Neural cell (in vitro differentiated cells): ENCODE results near the gene HPRT1. TPM values are rescaled to one million over a fixed set of nuclear protein-coding genes. Genes with fewer than 3 reads are reported as not detected.

Source experiments
- H2AFZ ChIP-seq: fragments of 200-600, 300-800 bp; sonication (generic), shearing (Covaris generic); 2 replicates; pipeline ENCODE4 v1.6.0; 2014; ENCODE audit warnings: low read depth, mild to moderate bottlenecking, antibody characterized with exemption, low read length, moderate library complexity
- H3F3A ChIP-seq: fragments of 200-600 bp; shearing (Covaris generic); 2 replicates; pipeline ENCODE4 v1.6.1; 2016; ENCODE audit warnings: mild to moderate bottlenecking, moderate library complexity, mixed read lengths, antibody characterized with exemption, low read length; ENCODE audit not compliant: insufficient read depth, poor library complexity, severe bottlenecking
- H3K27ac ChIP-seq: fragments of 200-600, 300-800 bp; sonication (generic), shearing (Covaris generic); 2 replicates; pipeline ENCODE4 v1.5.1; 2014; ENCODE audit warnings: mild to moderate bottlenecking, low read length, moderate library complexity
- H3K27me3 ChIP-seq: fragments of 300-800, 200-600 bp; sonication (generic), shearing (Covaris generic); 2 replicates; pipeline ENCODE4 v1.6.0; 2014; ENCODE audit warnings: mild to moderate bottlenecking, low read depth, low read length, moderate library complexity; ENCODE audit not compliant: insufficient read depth
- H3K36me3 ChIP-seq: fragments of 300-800, 200-600 bp; sonication (generic), shearing (Covaris generic); 2 replicates; pipeline ENCODE4 v1.5.1; 2014; ENCODE audit warnings: mild to moderate bottlenecking, antibody characterized with exemption, low read length, moderate library complexity; ENCODE audit not compliant: insufficient read depth
- H3K4me2 ChIP-seq: fragments of 300-800, 200-600 bp; sonication (generic), shearing (Covaris generic); 2 replicates; pipeline ENCODE4 v1.6.0; 2014; ENCODE audit warnings: mild to moderate bottlenecking, low read length
- H3K4me3 ChIP-seq: fragments of 300-800, 200-600 bp; sonication (generic), shearing (Covaris generic); 2 replicates; pipeline ENCODE4 v1.5.1; 2014; ENCODE audit warnings: mild to moderate bottlenecking, low read length, moderate library complexity
- H3K79me2 ChIP-seq: fragments of 200-600 bp; shearing (Covaris generic); replicated peaks from 2 replicates; pipeline ENCODE4 v1.6.0; 2014; ENCODE audit warnings: mild to moderate bottlenecking, low read length, moderate library complexity; ENCODE audit not compliant: insufficient read depth
- H3K9ac ChIP-seq: fragments of 300-800, 200-600 bp; sonication (generic), shearing (Covaris generic); 2 replicates; pipeline ENCODE4 v1.6.1; 2016; ENCODE audit warnings: mild to moderate bottlenecking, low read length, mixed read lengths
- H3K9me2 ChIP-seq: fragments of 200-600 bp; shearing (Covaris generic); 2 replicates; pipeline ENCODE4 v1.6.1; 2016; ENCODE audit warnings: mild to moderate bottlenecking, low read length, mixed read lengths; ENCODE audit not compliant: insufficient read depth
- H3K9me3 ChIP-seq: fragments of 200-600, 300-800 bp; sonication (generic), shearing (Covaris generic); 2 replicates; pipeline ENCODE4 v1.6.1; 2016; ENCODE audit warnings: mild to moderate bottlenecking, mixed run types, low read length, moderate library complexity, mixed read lengths
- H4K20me1 ChIP-seq: fragments of 200-600 bp; shearing (Covaris generic); 2 replicates; pipeline ENCODE4 v1.6.1; 2016; ENCODE audit warnings: mild to moderate bottlenecking, mixed run types; ENCODE audit not compliant: insufficient read depth
- CTCF ChIP-seq: fragments of 450-650 bp; IDR thresholded peaks from 2 replicates; pipeline ENCODE4 v1.5.1; 2014; ENCODE audit warnings: antibody characterized with exemption, mild to moderate bottlenecking, moderate library complexity; ENCODE audit not compliant: poor library complexity, severe bottlenecking
- EP300 ChIP-seq: fragments of 450-650 bp; conservative IDR thresholded peaks from 2 replicates; pipeline ENCODE4 v1.6.1; 2014; ENCODE audit warnings: antibody characterized with exemption, mild to moderate bottlenecking, moderate library complexity; ENCODE audit not compliant: poor library complexity, severe bottlenecking
- EZH2 ChIP-seq: fragments of 200-600, 300-800 bp; shearing (Covaris generic), sonication (generic); IDR thresholded peaks from 2 replicates; pipeline ENCODE4 v1.6.1; 2014; ENCODE audit warnings: antibody characterized with exemption, low read length, borderline replicate concordance, mild to moderate bottlenecking; ENCODE audit not compliant: insufficient read depth, poor library complexity, severe bottlenecking
- MXI1 ChIP-seq: fragments of 450-650 bp; conservative IDR thresholded peaks from 2 replicates; pipeline ENCODE4 v1.6.1; 2014; ENCODE audit warnings: antibody characterized with exemption, mild to moderate bottlenecking; ENCODE audit not compliant: poor library complexity, severe bottlenecking
- POLR2AphosphoS5 ChIP-seq: IDR thresholded peaks from 2 replicates; pipeline ENCODE4 v1.6.1; 2012
- TAF1 ChIP-seq: IDR thresholded peaks from 2 replicates; pipeline ENCODE4 v1.6.1; 2012; ENCODE audit warnings: low read depth
- polyA plus RNA-seq: library from polyadenylated mRNA; depleted of rRNA; stranded (reverse); fragments of >200 nt; gene quantifications from 2 replicates; pipeline ENCODE4 v1.2.3, GENCODE V29; 2014

HPRT1 gene
- polyA plus RNA-seq, 1 donor from 2014 or later, result 10.1 TPM

- Histone ChIP-seq H3K9me2 (no peaks in the 10 kb centered on the region), H4K20me1 (no peaks in the 10 kb centered on the region), H3K4me2 (no peak overlapping the region), H3K27me3 (peaks cover 60% of the 10 kb centered on the region), H3K27ac (no peak overlapping the region), H3K4me3 (no peak overlapping the region), H3K9ac (no peak overlapping the region), H3K79me2 (no peaks in the 10 kb centered on the region), H2AFZ (no peak overlapping the region), H3K36me3 (no peaks in the 10 kb centered on the region), H3K9me3 (no peaks in the 10 kb centered on the region), H3F3A (no peaks in the 10 kb centered on the region)
- TF ChIP-seq EZH2, result no peak
- no peak for TF ChIP-seq CTCF
- TF ChIP-seq TAF1, result no peak
Observed at GRCh38 chrX:134544513-134545151, 84.7 kb downstream of the HPRT1 start.

- no peak for TF ChIP-seq TAF1
- TF ChIP-seq MXI1, result no peak
- TF ChIP-seq EZH2, result no peak
- TF ChIP-seq POLR2AphosphoS5, result no peak
- no peak for TF ChIP-seq CTCF
- Histone ChIP-seq H4K20me1 (no peaks in the 10 kb centered on the region), H3K4me2 (no peak overlapping the region), H3K9me2 (no peaks in the 10 kb centered on the region), H3K4me3 (no peak overlapping the region), H3F3A (no peaks in the 10 kb centered on the region), H3K9ac (no peak overlapping the region), H2AFZ (no peak overlapping the region), H3K36me3 (no peaks in the 10 kb centered on the region), H3K79me2 (no peaks in the 10 kb centered on the region), H3K27ac (no peak overlapping the region), H3K9me3 (no peaks in the 10 kb centered on the region), H3K27me3 (peaks cover 69% of the 10 kb centered on the region)
Observed at GRCh38 chrX:134545510-134545909, 85.5 kb downstream of the HPRT1 start.

- H3K4me2 ChIP-seq, result no peak overlapping the region
- TF ChIP-seq EZH2 (no peak), CTCF (no peak), EP300 (no peak), POLR2AphosphoS5 (no peak)
- H3K9me2 ChIP-seq, result no peaks in the 10 kb centered on the region
- H3K9me3 ChIP-seq, result no peaks in the 10 kb centered on the region
- H3K27me3 ChIP-seq, result peaks cover 76% of the 10 kb centered on the region
- no peak overlapping the region for H3K9ac ChIP-seq
- H3F3A ChIP-seq, result no peaks in the 10 kb centered on the region
- H3K36me3 ChIP-seq, result no peaks in the 10 kb centered on the region
- no peak overlapping the region for H3K4me3 ChIP-seq
- H4K20me1 ChIP-seq, result no peaks in the 10 kb centered on the region
- H2AFZ ChIP-seq, result no peak overlapping the region
- H3K27ac ChIP-seq, result no peak overlapping the region
- H3K79me2 ChIP-seq, result no peaks in the 10 kb centered on the region
Observed at GRCh38 chrX:134546187-134546586, 86.2 kb downstream of the HPRT1 start.
